GM18870 (cell line): ENCODE measurements around the gene FSTL5.
A peak's percentile ranks its signal among the peaks of the same experiment; 100 is the strongest.

Experiments used
- ATAC-seq: cut with Tn5 transposase; IDR thresholded peaks from one replicate; pipeline ENCODE4 v1.9.1; 2021; ENCODE audit warnings: moderate library complexity; ENCODE audit not compliant: unreplicated experiment

The FSTL5 gene

DNA sequence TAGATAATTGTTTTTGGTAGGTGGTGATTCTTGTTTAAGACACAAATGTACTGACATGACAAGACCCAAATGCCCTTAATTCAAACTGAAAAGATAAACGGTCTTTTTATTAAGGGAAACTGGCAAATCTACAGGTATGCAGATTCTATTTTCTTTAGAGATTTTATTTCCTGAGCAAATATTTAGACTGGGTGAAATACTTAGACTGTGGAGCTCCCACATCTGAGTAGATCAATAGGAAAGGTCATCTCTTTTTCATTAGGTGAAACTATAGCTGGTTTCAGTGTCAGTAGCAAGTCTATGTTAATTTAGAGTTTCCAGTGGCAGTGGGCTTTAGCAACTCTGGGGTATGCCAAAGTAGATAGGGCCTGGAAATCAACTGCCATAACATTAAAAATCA, 446.7 kb downstream of the FSTL5 start:
- no peak for ATAC-seq

DNA sequence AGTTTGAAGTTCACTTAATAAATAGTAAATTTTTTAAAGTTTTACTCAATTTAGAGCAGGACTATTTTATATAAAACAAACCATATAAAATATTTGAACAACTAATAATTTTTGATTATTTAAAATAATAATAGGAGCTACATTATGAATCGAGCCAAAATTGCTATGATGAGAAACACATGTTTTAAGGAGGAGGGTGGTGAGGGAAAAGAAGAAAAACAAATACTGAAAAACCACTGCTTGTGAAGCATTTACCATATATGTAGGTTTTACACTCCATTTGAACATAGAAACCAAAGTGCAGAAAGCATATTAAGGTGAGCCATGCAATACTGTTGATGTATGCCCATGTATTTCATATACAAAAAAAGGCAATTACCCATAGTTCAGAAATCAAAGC, 448.9 kb downstream of the FSTL5 start:
- no peak for ATAC-seq

DNA sequence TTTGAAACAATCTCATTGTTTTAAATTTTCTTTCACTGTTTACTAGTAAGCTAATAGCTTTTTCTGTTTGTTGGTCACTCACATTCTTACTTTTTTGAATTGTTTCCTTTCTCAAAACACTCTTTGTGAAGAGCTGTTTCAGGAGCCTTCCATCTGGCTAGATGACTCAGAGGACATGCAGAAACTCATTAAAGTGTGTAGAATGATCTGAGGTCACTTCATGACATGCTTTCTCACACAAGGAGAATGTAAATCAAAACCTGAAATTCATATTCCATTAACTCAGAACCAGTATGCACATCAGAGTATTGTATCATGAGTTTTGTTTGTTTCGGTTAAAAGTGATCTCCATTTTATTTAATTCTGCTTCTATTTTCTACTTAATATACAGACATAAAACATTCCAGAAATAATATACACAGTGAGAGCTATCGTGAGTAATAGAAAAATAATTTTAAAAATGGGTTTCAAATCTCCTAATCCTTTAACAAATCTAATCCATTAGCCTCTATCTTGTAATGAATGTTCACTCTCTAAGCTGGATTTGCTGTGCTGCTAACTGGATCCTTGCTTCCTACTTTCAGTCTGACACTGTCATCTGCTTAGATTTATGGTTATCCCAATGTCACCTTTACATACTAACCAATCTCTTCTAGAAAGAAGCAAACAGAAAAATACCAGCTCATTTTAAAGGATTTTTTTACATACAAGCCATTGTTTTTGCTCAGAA, 449.6 kb downstream of the FSTL5 start:
- no peak for ATAC-seq

DNA sequence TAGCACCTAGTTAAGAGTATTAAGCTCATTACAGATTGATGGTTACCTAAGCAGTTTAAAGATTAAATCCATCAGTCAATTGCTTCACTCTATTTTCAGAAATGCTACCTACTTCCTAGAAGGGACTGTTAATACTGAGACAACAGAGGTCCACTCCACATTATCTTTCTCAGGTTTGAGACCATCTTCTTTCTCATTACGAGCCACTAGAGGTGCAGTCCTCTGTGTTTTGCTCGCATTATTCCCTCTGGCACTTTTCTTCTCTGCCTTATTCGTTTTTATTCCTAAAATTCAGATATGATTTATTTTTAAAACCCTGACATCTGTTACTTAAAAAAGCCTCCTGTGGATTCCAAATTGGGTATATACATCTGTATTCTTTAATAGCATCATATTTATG, 459.1 kb downstream of the FSTL5 start:
- no peak for ATAC-seq

DNA sequence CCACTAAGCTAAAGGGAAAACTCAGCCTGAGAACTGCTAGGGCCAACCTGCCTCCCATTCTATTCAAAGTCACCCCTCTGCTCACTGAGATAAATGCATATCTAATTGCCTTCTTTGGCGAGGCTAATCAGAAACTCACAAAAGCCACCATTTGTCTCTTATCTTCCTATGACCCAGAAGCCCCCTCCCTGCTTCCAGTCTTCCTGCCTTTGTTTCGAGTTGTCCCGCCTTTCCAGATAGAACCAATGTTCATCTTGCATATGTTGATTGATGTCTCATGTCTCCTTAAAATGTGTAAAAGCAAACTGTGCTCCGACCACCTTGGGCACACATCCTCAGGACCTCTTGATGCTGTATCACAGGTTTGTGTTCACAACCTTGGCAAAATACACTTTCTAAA, 459.8 kb downstream of the FSTL5 start:
- no peak for ATAC-seq

DNA sequence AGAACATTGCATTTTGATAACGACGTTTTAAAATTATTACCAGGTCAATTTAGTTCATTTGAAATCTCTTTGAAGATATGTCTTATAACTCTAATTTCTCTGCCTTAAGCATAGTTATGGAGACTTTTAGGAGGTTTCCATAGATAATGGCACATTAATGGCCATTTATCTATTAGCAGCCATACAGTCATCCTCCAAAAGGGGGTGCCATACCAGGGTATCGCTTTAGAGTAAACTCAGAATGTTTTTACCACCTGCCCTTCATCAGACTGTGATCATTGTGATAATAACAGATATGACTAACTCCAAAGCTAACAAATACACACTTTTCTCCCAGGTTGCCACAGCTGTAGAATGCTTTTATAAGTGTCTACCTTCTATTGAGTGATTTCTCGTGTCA, 461.5 kb downstream of the FSTL5 start:
- ATAC-seq = no peak

DNA sequence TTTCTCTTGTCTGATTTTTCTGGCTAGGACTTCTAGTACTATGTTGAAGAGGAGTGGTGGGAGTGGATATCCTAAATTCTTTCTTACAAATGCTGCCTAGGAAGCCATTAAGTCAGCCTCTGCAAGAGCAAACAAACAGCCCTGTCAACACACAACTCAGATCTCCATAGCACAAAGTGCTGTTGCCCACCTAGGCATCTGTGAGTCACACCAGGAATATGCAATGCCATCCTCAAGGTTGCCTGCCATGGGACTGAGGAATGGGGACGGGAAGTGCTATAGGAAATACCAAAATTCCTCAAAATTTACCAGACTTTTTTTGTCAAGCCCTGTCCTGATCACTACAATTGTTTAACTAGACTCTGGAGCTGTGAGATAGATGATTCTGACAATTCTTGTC, 466.9 kb downstream of the FSTL5 start:
- ATAC-seq = no peak

DNA sequence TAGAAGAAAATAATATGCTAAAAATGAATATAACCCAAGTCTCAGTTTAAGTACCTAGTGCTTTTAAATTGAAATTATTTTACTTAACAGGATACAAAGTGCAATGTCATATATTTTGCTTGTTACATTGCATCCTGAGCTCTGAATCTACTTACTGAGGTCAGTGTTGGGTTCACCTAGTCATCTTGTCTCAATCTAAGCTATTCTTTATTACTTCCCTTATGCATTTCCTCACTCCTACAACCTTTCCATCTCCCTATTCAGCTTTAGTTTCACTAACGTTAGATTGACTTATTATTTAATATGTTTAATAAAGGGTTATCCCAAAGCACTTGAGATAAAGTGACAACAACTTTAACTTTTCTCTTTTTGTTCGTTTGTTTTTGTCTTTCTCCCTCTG, 483.7 kb downstream of the FSTL5 start:
- no peak for ATAC-seq

DNA sequence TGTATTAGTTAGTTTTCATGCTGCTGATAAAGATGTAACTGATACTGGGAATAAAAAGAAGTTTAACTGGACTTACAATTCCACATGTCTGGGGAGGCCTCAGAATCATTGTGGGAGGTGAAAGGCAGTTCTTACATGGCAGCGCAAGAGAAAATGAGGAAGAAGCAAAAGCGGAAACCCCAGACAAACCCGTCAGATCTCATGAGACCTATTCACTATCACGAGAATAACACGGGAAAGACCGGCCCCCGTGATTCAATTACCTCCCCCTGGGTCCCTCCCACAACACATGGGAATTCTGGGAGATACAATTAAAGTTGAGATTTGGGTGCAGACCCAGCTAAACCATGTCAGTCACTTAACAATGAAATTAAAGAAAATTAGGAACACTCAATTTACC, 499.1 kb downstream of the FSTL5 start:
- ATAC-seq = no peak

DNA sequence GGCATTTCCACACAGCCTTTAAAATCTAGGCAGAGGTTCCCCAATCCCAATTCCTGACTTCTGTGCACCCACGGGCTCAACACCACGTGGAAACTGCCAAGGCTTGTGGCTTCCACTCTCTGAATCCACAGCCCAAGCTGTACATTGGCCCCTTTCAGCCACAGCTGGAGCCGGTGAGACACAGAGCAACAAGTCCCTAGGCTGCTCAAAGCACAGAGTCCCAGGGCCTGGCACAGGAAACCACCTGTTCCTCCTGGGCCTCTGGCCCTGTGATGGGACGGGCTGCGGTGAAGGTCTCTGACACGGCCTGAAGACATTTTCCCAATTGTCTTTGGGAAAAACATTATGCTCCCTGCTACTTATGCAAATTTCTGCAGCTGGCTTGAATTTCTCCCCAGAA, 500.0 kb downstream of the FSTL5 start:
- no peak for ATAC-seq

DNA sequence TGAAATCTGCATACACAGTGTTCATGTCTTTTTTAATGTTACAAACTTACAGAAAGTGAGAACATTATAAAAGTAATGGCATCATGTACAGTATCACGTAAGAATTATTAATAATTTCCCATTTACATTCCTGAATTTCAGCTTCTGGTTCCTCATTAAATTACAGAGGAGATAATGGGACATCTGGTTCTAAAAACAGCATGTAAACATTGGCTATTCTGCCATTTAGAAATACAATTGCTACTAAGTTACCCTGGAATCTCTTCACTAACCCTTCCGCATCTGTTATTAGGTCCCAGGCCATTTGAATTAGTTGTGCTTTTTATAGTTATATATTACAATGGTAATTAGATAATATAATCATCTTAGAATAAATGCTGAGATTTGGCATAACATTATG, 505.1 kb downstream of the FSTL5 start:
- ATAC-seq = no peak

DNA sequence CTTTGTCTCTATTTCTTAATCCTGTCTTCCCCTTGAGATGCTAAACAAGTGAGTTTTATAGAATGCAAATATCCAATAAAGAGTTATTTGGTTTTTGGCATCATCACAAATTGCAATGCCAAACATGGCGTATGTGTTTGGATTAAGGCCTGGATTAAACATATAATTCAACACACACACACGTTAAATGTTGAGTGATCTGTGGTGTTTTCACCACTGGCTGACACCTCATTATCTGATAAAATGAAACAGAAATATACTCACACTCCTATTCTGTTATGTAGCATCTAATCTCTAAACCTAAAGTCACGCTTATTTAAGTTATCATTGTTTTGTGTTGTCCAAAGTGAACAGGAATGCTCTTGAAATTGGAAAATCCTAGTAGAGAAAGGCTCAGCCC, 506.2 kb downstream of the FSTL5 start:
- ATAC-seq = no peak

DNA sequence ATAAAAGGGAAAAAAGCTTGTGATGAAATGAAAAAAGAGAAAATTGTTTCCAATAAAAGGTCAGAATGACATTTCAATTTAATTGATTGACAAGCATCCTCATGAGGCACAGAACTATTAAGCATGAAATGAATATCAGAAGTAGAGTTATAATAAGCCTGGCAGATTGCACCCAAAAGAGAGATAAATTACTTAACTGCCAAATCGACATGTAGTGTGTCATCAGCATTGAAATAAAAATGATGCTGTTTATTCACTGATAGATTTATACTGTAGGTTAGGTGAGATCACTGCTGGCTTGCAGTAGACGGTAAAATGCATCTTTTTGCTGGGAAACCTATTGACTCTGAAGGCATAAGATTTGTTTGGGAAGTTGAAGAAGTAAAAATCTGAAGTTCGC, 507.2 kb downstream of the FSTL5 start:
- no peak for ATAC-seq

DNA sequence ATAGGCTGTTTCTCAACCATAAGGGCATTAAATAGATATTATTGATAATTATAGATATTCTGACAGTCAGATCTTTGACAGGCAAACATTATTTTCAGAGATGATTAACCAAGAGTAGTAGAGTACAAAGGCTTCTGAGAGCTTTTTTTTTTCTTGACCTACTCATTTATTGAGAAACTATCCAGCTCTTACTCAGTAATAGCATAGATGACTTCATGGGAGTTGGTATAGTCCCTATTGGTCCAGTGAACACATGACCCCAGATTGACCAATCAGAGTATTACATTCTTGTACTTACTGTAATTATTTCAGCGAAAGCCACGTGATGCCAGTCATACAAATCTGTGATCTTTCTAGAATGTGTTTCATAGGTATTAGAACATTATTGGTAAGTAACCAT, 508.7 kb downstream of the FSTL5 start:
- peak; percentile 44 for ATAC-seq

DNA sequence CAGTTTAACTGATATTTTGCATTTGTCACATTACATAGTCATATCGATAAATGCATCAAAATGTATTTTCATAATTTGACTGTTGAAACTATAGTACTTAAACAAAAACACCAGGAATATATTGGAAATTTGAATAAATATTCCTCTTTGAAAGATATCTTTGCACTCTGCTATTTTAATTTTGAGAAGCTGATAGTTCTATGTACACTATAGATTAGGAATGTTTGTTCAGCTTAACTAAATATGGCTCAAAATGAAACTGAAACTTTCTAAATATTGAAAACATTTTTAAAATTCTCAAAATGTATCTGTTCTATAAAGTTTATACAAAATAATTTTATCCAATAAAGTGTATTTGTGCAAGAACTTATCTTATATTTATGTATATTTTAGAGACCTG, 510.1 kb downstream of the FSTL5 start:
- no peak for ATAC-seq

DNA sequence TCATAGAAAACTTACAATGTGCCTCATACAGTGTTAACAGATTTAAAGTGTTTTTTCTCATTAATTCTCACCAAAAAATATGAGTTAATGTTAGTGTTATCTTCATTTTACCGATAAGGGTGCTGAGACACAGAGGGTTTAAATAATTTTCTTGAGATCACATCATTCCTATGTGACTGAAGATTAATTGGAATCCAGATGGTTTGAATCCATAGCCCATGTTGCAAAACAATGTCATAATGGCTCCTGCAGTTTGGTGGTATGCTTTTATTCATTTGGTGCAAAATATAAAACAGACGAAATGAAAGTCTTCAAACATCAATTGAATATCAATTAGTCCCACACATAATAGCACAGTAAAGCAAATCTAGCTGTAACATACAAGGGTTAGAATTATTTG, 512.2 kb downstream of the FSTL5 start:
- no peak for ATAC-seq

DNA sequence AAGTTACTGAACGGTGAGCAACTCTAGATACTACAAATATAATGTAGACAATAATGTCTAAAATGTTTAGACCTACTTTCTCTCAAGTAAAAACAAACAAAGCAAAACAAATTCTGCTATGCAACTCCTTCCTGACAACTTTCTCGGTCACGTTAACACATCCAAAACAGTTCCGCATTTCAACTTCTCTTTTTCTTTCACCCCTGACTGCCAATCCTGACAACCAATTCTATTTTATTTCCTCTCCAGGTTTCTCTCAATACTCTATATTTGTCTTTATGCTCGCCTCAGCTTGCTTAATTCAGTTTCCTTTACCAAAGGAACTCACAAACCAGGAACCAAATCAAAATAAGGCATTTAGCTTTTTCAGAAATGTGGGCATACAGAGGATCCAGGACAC, 513.0 kb downstream of the FSTL5 start:
- ATAC-seq = no peak

DNA sequence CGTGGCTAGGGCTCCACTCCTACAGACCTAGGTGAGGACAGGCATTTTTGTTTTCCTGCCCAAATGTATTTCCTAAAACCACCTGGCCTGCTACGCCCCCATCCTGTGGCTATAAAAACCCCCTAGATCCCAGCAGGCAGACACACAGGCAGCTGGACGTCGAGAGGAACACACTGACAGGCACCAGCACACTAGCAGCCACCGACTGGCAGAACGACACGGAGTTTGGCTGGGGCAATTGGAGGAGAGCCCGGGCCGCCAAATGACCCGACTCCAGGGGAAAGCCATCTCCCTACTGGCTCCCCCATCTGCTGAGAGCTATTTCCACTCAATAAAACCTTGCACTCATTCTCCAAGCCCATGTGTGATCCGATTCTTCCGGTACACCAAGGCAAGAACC, 516.0 kb downstream of the FSTL5 start:
- no peak for ATAC-seq

DNA sequence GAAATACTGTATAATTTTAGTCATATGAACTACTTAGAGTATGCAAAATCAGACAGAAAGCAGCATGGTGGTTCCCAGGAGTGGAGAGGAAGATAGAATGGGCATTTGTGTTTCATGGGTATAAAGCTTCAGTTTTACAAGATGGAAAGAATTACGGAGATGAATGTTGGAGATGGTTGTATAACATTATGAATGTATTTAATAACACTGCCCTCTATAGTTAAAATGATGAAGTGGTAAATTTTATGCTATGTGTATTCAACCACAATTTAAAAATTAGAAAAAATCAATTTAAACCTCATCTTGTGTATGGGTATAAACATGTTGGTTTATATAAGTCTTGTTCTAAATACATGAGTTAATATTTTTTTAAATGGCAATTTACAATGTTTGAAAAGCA, 521.1 kb downstream of the FSTL5 start:
- ATAC-seq = no peak

DNA sequence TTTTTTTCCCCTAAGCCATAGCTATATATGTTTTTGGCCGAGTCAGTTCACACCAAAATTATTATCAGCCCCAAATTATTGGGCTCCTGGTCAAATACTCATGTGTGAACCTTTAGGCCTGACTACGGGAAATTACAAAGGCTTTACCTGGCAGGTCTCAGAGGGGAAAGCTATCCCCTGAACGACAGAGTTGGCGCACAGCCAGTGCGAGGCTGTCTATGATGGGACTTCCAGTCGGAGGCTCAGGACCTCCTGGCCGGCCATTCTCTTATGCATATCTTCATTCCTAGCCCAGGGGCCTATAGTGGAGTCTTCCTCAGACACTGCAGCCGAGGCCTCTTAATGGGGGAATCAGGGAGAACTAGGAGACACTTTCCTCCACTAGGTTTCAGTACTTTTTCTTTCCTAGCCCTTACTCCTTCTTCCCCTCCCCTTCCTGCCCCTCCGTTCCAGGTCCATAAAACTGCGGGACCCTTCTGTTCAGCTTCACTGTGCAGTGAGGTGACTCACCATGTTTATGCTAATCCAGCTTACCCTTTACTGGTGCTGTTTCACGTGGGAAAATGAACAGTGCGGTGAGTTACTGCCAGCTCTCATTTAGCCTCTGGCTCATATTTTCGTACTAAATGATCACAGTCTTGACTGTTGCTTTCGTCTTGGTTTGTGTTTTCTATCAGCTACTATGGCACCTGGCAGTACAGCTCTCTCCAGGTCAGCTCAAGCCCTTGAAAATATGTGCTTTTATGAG, 533.9 kb downstream of the FSTL5 start:
- no peak for ATAC-seq

DNA sequence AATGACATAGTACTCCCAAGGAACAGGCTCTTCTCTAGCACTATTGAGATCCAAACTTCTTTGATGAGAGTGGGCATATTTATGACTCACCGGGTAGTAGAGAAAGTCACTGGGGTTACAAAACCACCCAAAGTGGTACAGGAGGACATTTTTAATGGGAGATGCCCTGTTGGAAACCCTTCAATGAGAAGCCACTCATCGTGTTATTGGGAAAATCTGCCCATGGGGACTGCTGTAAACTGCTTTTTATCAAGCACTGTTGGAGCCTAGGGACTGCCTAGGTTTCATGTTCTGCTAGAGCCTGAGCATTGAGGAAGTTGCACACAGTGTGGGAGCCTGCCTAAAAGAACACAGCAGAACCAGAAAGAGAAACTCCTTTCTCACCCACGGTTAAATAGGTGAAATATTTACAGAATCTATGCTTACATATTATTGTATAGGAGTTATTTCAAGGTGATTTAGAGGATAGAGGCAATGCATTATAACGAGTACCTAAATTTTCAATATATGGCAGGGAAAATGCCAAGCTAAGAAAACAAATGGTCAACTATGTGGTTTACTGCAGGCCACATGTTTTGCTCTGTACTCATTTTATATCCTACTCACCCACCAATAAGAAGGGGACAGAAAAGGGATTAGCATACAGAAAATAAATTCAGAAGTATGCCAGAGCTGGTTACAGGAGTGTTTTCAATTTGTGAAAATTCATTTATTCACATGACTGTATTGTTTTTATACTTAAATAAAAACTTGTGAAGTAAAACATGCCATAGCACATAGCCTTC, 559.1 kb downstream of the FSTL5 start:
- ATAC-seq = peak; percentile 86

DNA sequence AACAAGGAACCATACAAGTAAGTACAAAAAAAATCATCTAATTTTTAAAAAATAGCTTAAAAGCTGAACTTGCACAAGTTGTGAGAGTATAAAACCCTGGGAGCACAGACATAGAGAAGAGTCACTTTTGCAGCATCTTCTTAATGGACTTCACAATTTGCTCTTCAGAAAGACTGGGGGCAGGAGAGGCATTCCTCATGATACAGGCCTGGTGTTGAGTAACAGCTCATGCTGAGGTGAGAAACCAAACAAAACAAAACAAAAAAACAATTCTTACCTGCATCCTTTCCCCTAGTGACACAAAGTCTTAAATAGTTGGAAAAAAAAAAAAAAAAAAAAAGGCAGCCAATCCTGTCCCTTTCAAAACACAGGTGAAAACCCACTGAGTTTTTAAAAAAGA, 562.8 kb downstream of the FSTL5 start:
- ATAC-seq = no peak
